ENCODE data around the gene CHST11. TPM values are rescaled to one million over a fixed set of nuclear protein-coding genes. Genes with fewer than 3 reads are reported as not detected.

CHST11 gene
- total RNA-seq, 1 donor from 2014 or later, result 15.5 TPM

GRCh38 chr12:104485651-104486362 is 29.1 kb downstream of the CHST11 start:
- Mint-ChIP-seq H3K4me1 (ENCODE audit: unreplicated experiment) (peaks cover 28% of the 10 kb centered on the region), H3K27ac (no peak overlapping the region), H3K4me3 (no peak overlapping the region), H3K36me3 (peaks cover 7% of the 10 kb centered on the region), H3K9me3 (no peaks in the 10 kb centered on the region), H3K27me3 (no peaks in the 10 kb centered on the region)
- TF ChIP-seq CTCF (conservative IDR thresholded peaks at IDR 0.05), result no peak
- DNase-seq (ENCODE audit: extremely low spot score, unreplicated experiment), result no peak

GRCh38 chr12:104486363-104486750 is 29.6 kb downstream of the CHST11 start:
- DNase-seq (ENCODE audit: extremely low spot score, unreplicated experiment), result no peak
- H3K4me1 Mint-ChIP-seq (ENCODE audit: unreplicated experiment), result peaks cover 31% of the 10 kb centered on the region
- H3K27me3 Mint-ChIP-seq, result no peaks in the 10 kb centered on the region
- no peaks in the 10 kb centered on the region for H3K9me3 Mint-ChIP-seq
- H3K4me3 Mint-ChIP-seq, result no peak overlapping the region
- peaks cover 7% of the 10 kb centered on the region for H3K36me3 Mint-ChIP-seq
- no peak for TF ChIP-seq CTCF (conservative IDR thresholded peaks at IDR 0.05)
- H3K27ac Mint-ChIP-seq, result no peak overlapping the region

- no peak for DNase-seq (ENCODE audit: extremely low spot score, unreplicated experiment)
- H3K27ac Mint-ChIP-seq, result no peak overlapping the region
- H3K27me3 Mint-ChIP-seq, result no peaks in the 10 kb centered on the region
- H3K36me3 Mint-ChIP-seq, result peaks cover 7% of the 10 kb centered on the region
- H3K9me3 Mint-ChIP-seq, result no peaks in the 10 kb centered on the region
- no peak for TF ChIP-seq CTCF (conservative IDR thresholded peaks at IDR 0.05)
- peaks cover 31% of the 10 kb centered on the region for H3K4me1 Mint-ChIP-seq (ENCODE audit: unreplicated experiment)
- no peak overlapping the region for H3K4me3 Mint-ChIP-seq
These were observed 30.4 kb downstream of the CHST11 start for GRCh38 chr12:104486943-104487819.

GRCh38 chr12:104488374-104488773 is 31.6 kb downstream of the CHST11 start:
- no peak overlapping the region for H3K27ac Mint-ChIP-seq
- no peak for DNase-seq (ENCODE audit: extremely low spot score, unreplicated experiment)
- H3K4me1 Mint-ChIP-seq (ENCODE audit: unreplicated experiment), result peaks cover 31% of the 10 kb centered on the region
- no peaks in the 10 kb centered on the region for H3K27me3 Mint-ChIP-seq
- peaks cover 7% of the 10 kb centered on the region for H3K36me3 Mint-ChIP-seq
- TF ChIP-seq CTCF (conservative IDR thresholded peaks at IDR 0.05), result no peak
- H3K9me3 Mint-ChIP-seq, result no peaks in the 10 kb centered on the region
- H3K4me3 Mint-ChIP-seq, result no peak overlapping the region

GRCh38 chr12:104490186-104490585 is 33.4 kb downstream of the CHST11 start:
- Mint-ChIP-seq H3K36me3 (peaks cover 3% of the 10 kb centered on the region), H3K27ac (no peak overlapping the region), H3K27me3 (no peaks in the 10 kb centered on the region), H3K4me3 (no peak overlapping the region), H3K4me1 (ENCODE audit: unreplicated experiment) (peaks cover 35% of the 10 kb centered on the region), H3K9me3 (no peaks in the 10 kb centered on the region)
- no peak for TF ChIP-seq CTCF (conservative IDR thresholded peaks at IDR 0.05)
- DNase-seq (ENCODE audit: extremely low spot score, unreplicated experiment), result no peak
